Mucosa of descending colon (tissue), 3 donors: Measurements from ENCODE around the gene RNF19B. TPM values are rescaled to one million over a fixed set of nuclear protein-coding genes. Genes with fewer than 3 reads are reported as not detected.

ENCODE experiments used
- ATAC-seq: fragments of 200-7000 bp; cut with Tn5 transposase; one replicate; pipeline ENCODE4 v1.9.1; 2020; ENCODE audit warnings: mild to moderate bottlenecking, moderate library complexity
- DNase-seq, 3 donors: peaks; one replicate each; pipeline ENCODE4 v3.0.0-alpha.2; 2020
- H3K36me3 ChIP-seq: fragments of 200-600 bp; one replicate; pipeline ENCODE4 v1.8.0; 2021; ENCODE audit warnings: low read depth, mild to moderate bottlenecking
- H3K4me1 ChIP-seq: fragments of 200-600 bp; one replicate; pipeline ENCODE4 v1.8.0; 2021; ENCODE audit warnings: low read depth, mild to moderate bottlenecking
- H3K4me3 ChIP-seq: fragments of 200-600 bp; one replicate; pipeline ENCODE4 v1.8.0; 2021; ENCODE audit warnings: mild to moderate bottlenecking
- H3K9me3 ChIP-seq: fragments of 200-600 bp; one replicate; pipeline ENCODE4 v1.8.0; 2021; ENCODE audit warnings: mild to moderate bottlenecking
- CTCF ChIP-seq: fragments of 200-600 bp; IDR thresholded peaks from one replicate; pipeline ENCODE4 v1.8.0; 2022; ENCODE audit warnings: antibody characterized with exemption, mild to moderate bottlenecking
- intact Hi-C, 2 donors: fragments of 100-400 bp; cut with DNase I in 1 of 2; cut with micrococcal nuclease in 1 of 2; formaldehyde crosslinking; loops; one replicate each; pipeline versions ENCODE4 v1.11.0 to v1.11.1; 2022; cut with DNase I, micrococcal nuclease
- total RNA-seq, 3 donors: library from RNA; stranded (reverse); fragmentation: NEBNext Ultra II Directional in 2 of 3; extraction: Animal tissue kit (Norgen Biotek cat#: 25700) in 2 of 3; gene quantifications; one replicate each; pipeline versions ENCODE4 v1.2.1 to v1.2.4, GENCODE V29; 2021 to 2023
- donor health status: DM: no; HTN: no; CAD: no; lungs with moderate emphysema.
- donor health status: DM: no; HTN: no; CAD: no.
- donor health status: DM: no; HTN: yes; CAD: no.

Gene RNF19B
- total RNA-seq, 3 donors from 2014 or later: 51.5 to 74.9 (median 68.0) TPM

- DNase-seq (no peak), ATAC-seq (peak; percentile 95)
- no peak for TF ChIP-seq CTCF
- Histone ChIP-seq H3K36me3 (peaks cover 8% of the 10 kb centered on the region), H3K4me1 (peaks cover 30% of the 10 kb centered on the region), H3K4me3 (no peak overlapping the region), H3K9me3 (no peaks in the 10 kb centered on the region)
- intact Hi-C loops: no loop called here
These were observed 15.7 kb downstream of the RNF19B start for GRCh38 chr1:32948905-32949304.

- DNase-seq: no peak
- no peak for TF ChIP-seq CTCF
- Histone ChIP-seq H3K4me3 (no peak overlapping the region), H3K9me3 (no peaks in the 10 kb centered on the region), H3K36me3 (peaks cover 8% of the 10 kb centered on the region), H3K4me1 (peaks cover 27% of the 10 kb centered on the region)
- intact Hi-C loops: no loop called here
- ATAC-seq: no peak
These were observed 16.3 kb downstream of the RNF19B start for GRCh38 chr1:32948390-32948722.

- intact Hi-C loops: no loop called here
- ATAC-seq: no peak
- Histone ChIP-seq H3K4me1 (peaks cover 27% of the 10 kb centered on the region), H3K36me3 (peaks cover 8% of the 10 kb centered on the region), H3K4me3 (no peak overlapping the region), H3K9me3 (no peaks in the 10 kb centered on the region)
- no peak for DNase-seq
- TF ChIP-seq CTCF: no peak
These were observed 16.8 kb downstream of the RNF19B start for GRCh38 chr1:32947669-32948389.

GRCh38 chr1:32946413-32946812, 18.2 kb downstream of the RNF19B start:
- ATAC-seq (no peak), DNase-seq (no peak)
- no peak for TF ChIP-seq CTCF
- Histone ChIP-seq H3K4me3 (no peak overlapping the region), H3K4me1 (peaks cover 30% of the 10 kb centered on the region), H3K9me3 (no peaks in the 10 kb centered on the region), H3K36me3 (peaks cover 8% of the 10 kb centered on the region)
- intact Hi-C loops: no loop called here

GRCh38 chr1:32944180-32944579, 20.4 kb downstream of the RNF19B start:
- ATAC-seq: no peak

More at GRCh38 chr1:32944180-32944579, 20.4 kb downstream of the RNF19B start:
- TF ChIP-seq CTCF: no peak
- Histone ChIP-seq H3K4me1 (peaks cover 36% of the 10 kb centered on the region), H3K4me3 (no peak overlapping the region), H3K36me3 (peaks cover 8% of the 10 kb centered on the region), H3K9me3 (no peaks in the 10 kb centered on the region)
- DNase-seq: no peak
- intact Hi-C loops: no loop called here
